SH-SY5Y (cell line): ENCODE results near the gene PLAAT3.

Experiments
- GATA2 ChIP-seq: IDR thresholded peaks from 2 replicates; pipeline ENCODE4 v1.6.1; 2011; ENCODE audit warnings: mild to moderate bottlenecking, low read depth, low read length
- GATA3 ChIP-seq: IDR thresholded peaks from 2 replicates; pipeline ENCODE4 v1.6.1; 2011; ENCODE audit warnings: low read depth, mild to moderate bottlenecking, low read length, moderate library complexity

GRCh38 chr11:63595296-63595695, 18.9 kb downstream of the PLAAT3 start:
- no peak for TF ChIP-seq GATA2
- TF ChIP-seq GATA3, result no peak
